ENCODE measurements around the gene MED12L.

DNA sequence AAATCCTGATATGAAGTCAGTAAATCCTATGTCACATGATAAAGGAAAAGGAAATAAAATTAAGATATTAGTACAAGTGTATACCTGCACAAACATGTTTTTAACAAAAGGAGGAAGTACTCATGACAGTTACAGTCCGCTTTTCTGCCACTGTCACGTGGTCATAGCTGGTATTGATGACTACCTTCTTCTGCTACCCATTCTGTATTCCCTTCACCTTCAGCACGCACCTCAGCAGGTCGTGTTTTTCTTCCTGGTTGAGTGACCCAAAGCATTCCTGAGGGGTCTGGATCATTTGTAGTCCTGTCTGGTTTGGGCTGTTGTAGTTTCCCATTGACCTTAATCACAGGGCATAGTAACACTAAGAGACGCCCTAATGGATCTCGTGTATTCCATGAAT is 334.3 kb downstream of the MED12L start:
- TF ChIP-seq, protein P1, sequence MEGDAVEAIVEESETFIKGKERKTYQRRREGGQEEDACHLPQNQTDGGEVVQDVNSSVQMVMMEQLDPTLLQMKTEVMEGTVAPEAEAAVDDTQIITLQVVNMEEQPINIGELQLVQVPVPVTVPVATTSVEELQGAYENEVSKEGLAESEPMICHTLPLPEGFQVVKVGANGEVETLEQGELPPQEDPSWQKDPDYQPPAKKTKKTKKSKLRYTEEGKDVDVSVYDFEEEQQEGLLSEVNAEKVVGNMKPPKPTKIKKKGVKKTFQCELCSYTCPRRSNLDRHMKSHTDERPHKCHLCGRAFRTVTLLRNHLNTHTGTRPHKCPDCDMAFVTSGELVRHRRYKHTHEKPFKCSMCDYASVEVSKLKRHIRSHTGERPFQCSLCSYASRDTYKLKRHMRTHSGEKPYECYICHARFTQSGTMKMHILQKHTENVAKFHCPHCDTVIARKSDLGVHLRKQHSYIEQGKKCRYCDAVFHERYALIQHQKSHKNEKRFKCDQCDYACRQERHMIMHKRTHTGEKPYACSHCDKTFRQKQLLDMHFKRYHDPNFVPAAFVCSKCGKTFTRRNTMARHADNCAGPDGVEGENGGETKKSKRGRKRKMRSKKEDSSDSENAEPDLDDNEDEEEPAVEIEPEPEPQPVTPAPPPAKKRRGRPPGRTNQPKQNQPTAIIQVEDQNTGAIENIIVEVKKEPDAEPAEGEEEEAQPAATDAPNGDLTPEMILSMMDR (IDR thresholded peaks at IDR 0.05; ENCODE audit: insufficient read depth, low read length): no peak
- TF ChIP-seq GABPA (IDR thresholded peaks at IDR 0.05; ENCODE audit: low read depth): no peak
